Activated CD4-positive, alpha-beta T cell treated with anti-CD3 and anti-CD28 coated beads for 36 hours (primary cell): ENCODE data around the gene BABAM2. TPM values are rescaled to one million over a fixed set of nuclear protein-coding genes. Genes with fewer than 3 reads are reported as not detected.
"Not testable (repeated sequence)": the region's sequence is repeated elsewhere in the genome, so short reads cannot be mapped to it uniquely, and the experiment has no call there.

Source experiments
- ATAC-seq: fragments of 200-7000 bp; cut with Tn5 transposase; one replicate; pipeline ENCODE4 v1.10.0; 2021; ENCODE audit warnings: mild to moderate bottlenecking, moderate library complexity
- CTCF ChIA-PET: fragments of 350-600 bp; sonication (Branson Sonifier 250); formaldehyde crosslinking; loops from one replicate; lab custom pipeline; 2021; ENCODE audit warnings: antibody characterized with exemption; lab: Charles Lee
- POLR2A ChIA-PET: fragments of 350-600 bp; sonication (Branson Sonifier 250); formaldehyde crosslinking; loops from one replicate; lab custom pipeline; 2021; ENCODE audit warnings: antibody characterized with exemption, inconsistent platforms; lab: Charles Lee
- DNase-seq: peaks from one replicate; pipeline ENCODE4 v3.0.0-alpha.2; 2020
- H3K27ac Mint-ChIP-seq: one replicate; pipeline ENCODE4 v1.8.0; 2021; ENCODE audit warnings: mixed read lengths
- H3K27me3 Mint-ChIP-seq: one replicate; pipeline ENCODE4 v1.8.0; 2021; ENCODE audit warnings: mixed read lengths
- H3K36me3 Mint-ChIP-seq: one replicate; pipeline ENCODE4 v1.8.0; 2021; ENCODE audit warnings: low read depth, mixed read lengths
- H3K4me1 Mint-ChIP-seq: one replicate; pipeline ENCODE4 v1.8.0; 2021; ENCODE audit warnings: mixed read lengths
- H3K4me3 Mint-ChIP-seq: one replicate; pipeline ENCODE4 v1.8.0; 2021; ENCODE audit warnings: mild to moderate bottlenecking, moderate library complexity, mixed read lengths
- H3K9me3 Mint-ChIP-seq: one replicate; pipeline ENCODE4 v1.8.0; 2021; ENCODE audit warnings: low read depth, mixed read lengths
- intact Hi-C, 2 experiments: fragments of 100-400 bp; cut with DNase I in 1 of 2; cut with micrococcal nuclease in 1 of 2; formaldehyde crosslinking; loops; one replicate each; pipeline versions ENCODE4 v1.14.2 to v1.15.1; 2022 to 2024; cut with DNase I, micrococcal nuclease
- total RNA-seq, 2 experiments: library from RNA; stranded (reverse); gene quantifications; one replicate each; pipeline ENCODE4 v1.2.3, GENCODE V29; 2021

Gene BABAM2
- total RNA-seq, 2 experiments from 2014 or later = 58.4 to 81.1 TPM

DNA sequence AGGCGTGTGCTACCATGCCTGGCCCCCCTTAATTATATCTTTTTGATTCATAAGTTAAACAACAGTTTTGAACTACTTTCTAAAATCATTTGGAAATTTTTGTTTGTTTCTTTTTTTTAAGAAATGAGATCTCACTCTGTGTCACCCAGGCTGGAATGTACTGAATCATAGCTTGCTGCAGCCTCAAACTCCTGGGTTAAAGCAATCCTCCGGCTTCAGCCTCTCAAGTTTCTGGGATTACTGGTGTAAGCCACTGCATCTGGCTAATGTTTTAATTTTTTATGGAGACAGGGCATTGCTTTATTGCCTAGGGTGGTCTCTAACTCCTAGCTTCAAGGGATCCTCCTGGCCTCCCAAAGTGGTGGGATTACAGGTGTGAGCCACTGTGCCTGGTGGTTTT lies 71.5 kb downstream of the BABAM2 start:
- CTCF ChIA-PET = interaction anchor here (0.6 to 1.0 kb wide), 3 partner anchors 15 to 279 kb away, joined by 3 to 4 read pairs (median 3); no protein-coding TSS in a partner anchor
- H3K4me3 Mint-ChIP-seq = no peak overlapping the region
- DNase-seq (no peak), ATAC-seq (no peak)
- H3K9me3 Mint-ChIP-seq = peaks cover 6% of the 10 kb centered on the region
- H3K27ac Mint-ChIP-seq = no peak overlapping the region
- POLR2A ChIA-PET = interaction anchor here (1.4 kb wide), 1 partner anchor 17 kb away, joined by 5 read pairs; no protein-coding TSS in a partner anchor
- peaks cover 76% of the 10 kb centered on the region for H3K4me1 Mint-ChIP-seq
- H3K36me3 Mint-ChIP-seq = peaks cover 20% of the 10 kb centered on the region
- no peaks in the 10 kb centered on the region for H3K27me3 Mint-ChIP-seq
- intact Hi-C loops = loop anchor here in 1 of 2 experiments (5.0 kb wide), 1 partner anchor 260 kb away; no protein-coding TSS in a partner anchor

DNA sequence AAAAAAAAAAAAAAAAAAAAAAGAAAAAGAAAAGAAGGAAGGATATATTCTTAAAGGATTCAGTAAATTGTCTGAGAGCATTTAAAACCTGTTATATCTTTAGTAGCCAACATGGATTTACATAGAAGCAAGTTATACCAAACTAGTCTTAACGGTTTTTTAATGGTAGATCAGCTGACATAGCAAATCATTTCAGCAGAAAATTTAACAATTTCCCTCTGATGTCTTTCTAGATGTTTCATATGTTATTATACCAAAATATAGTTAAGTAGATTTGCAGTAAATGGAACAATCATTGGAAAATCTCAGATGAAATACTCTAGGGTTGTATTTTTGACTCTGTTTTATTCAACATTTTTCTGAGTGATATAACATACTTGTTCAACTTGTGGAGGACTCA lies 72.9 kb downstream of the BABAM2 start:
- intact Hi-C loops = loop anchor here in 1 of 2 experiments (5.0 kb wide), 1 partner anchor 261 kb away; no protein-coding TSS in a partner anchor
- CTCF ChIA-PET = interaction anchor here (1.5 kb wide), 1 partner anchor 8 kb away, joined by 7 read pairs; no protein-coding TSS in a partner anchor

GRCh38 chr2:27964067-27964466 lies 73.5 kb downstream of the BABAM2 start:
- Mint-ChIP-seq H3K4me1 (peaks cover 66% of the 10 kb centered on the region), H3K27me3 (no peaks in the 10 kb centered on the region), H3K27ac (no peak overlapping the region), H3K36me3 (peaks cover 32% of the 10 kb centered on the region), H3K4me3 (no peak overlapping the region), H3K9me3 (peaks cover 21% of the 10 kb centered on the region)
- no peak for DNase-seq
- ChIA-PET CTCF (no interaction called here), POLR2A (no interaction called here)
- ATAC-seq = no peak
- intact Hi-C loops = loop anchor here in 1 of 2 experiments (5.0 kb wide), 1 partner anchor 262 kb away; no protein-coding TSS in a partner anchor

More for the DNA sequence above, 72.9 kb downstream of the BABAM2 start:
- POLR2A ChIA-PET = no interaction called here
- no peaks in the 10 kb centered on the region for H3K27me3 Mint-ChIP-seq
- no peak for ATAC-seq
- H3K9me3 Mint-ChIP-seq = peaks cover 16% of the 10 kb centered on the region
- H3K36me3 Mint-ChIP-seq = peaks cover 27% of the 10 kb centered on the region
- H3K27ac Mint-ChIP-seq = no peak overlapping the region
- no peak for DNase-seq
- peaks cover 71% of the 10 kb centered on the region for H3K4me1 Mint-ChIP-seq
- no peak overlapping the region for H3K4me3 Mint-ChIP-seq

DNA sequence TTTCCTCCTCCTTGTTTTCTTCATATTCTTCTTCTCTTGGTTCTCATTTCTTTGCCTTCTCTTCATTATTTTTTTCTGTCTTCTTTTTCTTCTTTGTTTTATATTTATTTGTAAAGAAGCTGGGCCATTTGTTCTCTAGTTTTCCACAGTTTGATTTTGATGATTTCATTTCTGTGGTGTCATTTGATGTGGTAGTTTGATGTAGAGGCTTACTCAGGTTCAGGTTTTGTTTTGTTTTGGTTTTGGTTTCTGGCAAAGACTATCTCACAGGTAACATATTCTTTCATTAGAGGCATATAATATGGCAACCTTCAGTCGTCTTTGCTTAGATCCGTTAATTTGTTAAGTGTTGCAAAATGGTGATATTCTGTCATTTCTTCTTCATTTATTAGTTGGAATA lies 75.3 kb downstream of the BABAM2 start:
- peak; percentile 94 for ATAC-seq
- H3K4me1 Mint-ChIP-seq = peaks cover 56% of the 10 kb centered on the region

GRCh38 chr2:27966466-27966865 lies 75.9 kb downstream of the BABAM2 start:
- H3K4me3 Mint-ChIP-seq = no peak overlapping the region
- H3K27me3 Mint-ChIP-seq = no peaks in the 10 kb centered on the region
- ATAC-seq (no peak), DNase-seq (no peak)
- peaks cover 55% of the 10 kb centered on the region for H3K4me1 Mint-ChIP-seq
- intact Hi-C loops = loop anchor here in 1 of 2 experiments (1.0 to 5.0 kb wide), 3 partner anchors 10 to 481 kb away; no protein-coding TSS in a partner anchor
- H3K27ac Mint-ChIP-seq = peak overlapping the region; percentile 17
- peaks cover 25% of the 10 kb centered on the region for H3K9me3 Mint-ChIP-seq
- H3K36me3 Mint-ChIP-seq = peaks cover 37% of the 10 kb centered on the region
- CTCF ChIA-PET = no interaction called here
- POLR2A ChIA-PET = no interaction called here

More for the DNA sequence above, 75.3 kb downstream of the BABAM2 start:
- ChIA-PET CTCF (no interaction called here), POLR2A (interaction anchor here (0.6 to 1.4 kb wide), 2 partner anchors 12 to 652 kb away, joined by 3 to 4 read pairs; no protein-coding TSS in a partner anchor)
- peaks cover 25% of the 10 kb centered on the region for H3K9me3 Mint-ChIP-seq
- peak overlapping the region; percentile 71 for H3K27ac Mint-ChIP-seq
- peak overlapping the region; percentile 16 for H3K4me3 Mint-ChIP-seq
- no peaks in the 10 kb centered on the region for H3K27me3 Mint-ChIP-seq
- DNase-seq = no peak
- H3K36me3 Mint-ChIP-seq = peaks cover 37% of the 10 kb centered on the region
- intact Hi-C loops = loop anchor here in 1 of 2 experiments (1.0 to 5.0 kb wide), 3 partner anchors 10 to 481 kb away; no protein-coding TSS in a partner anchor

GRCh38 chr2:27967076-27967475 lies 76.5 kb downstream of the BABAM2 start:
- Mint-ChIP-seq H3K4me1 (peaks cover 51% of the 10 kb centered on the region), H3K36me3 (peaks cover 37% of the 10 kb centered on the region), H3K27ac (no peak overlapping the region), H3K4me3 (no peak overlapping the region), H3K27me3 (no peaks in the 10 kb centered on the region), H3K9me3 (peaks cover 25% of the 10 kb centered on the region)
- POLR2A ChIA-PET = no interaction called here
- CTCF ChIA-PET = no interaction called here
- DNase-seq (no peak), ATAC-seq (no peak)
- intact Hi-C loops = loop anchor here in 1 of 2 experiments (5.0 kb wide), 1 partner anchor 480 kb away; no protein-coding TSS in a partner anchor

GRCh38 chr2:27968045-27968444 lies 77.5 kb downstream of the BABAM2 start:
- Mint-ChIP-seq H3K4me1 (peaks cover 50% of the 10 kb centered on the region), H3K36me3 (peaks cover 38% of the 10 kb centered on the region), H3K9me3 (peaks cover 25% of the 10 kb centered on the region)
- H3K27me3 Mint-ChIP-seq, CTCF ChIA-PET, ATAC-seq, H3K27ac Mint-ChIP-seq, H3K4me3 Mint-ChIP-seq, DNase-seq: not testable (repeated sequence)
- POLR2A ChIA-PET = interaction anchor here (0.6 kb wide), 1 partner anchor 372 kb away, joined by 3 read pairs; no protein-coding TSS in a partner anchor
- intact Hi-C loops = loop anchor here in 1 of 2 experiments (5.0 kb wide), 1 partner anchor 479 kb away; no protein-coding TSS in a partner anchor

DNA sequence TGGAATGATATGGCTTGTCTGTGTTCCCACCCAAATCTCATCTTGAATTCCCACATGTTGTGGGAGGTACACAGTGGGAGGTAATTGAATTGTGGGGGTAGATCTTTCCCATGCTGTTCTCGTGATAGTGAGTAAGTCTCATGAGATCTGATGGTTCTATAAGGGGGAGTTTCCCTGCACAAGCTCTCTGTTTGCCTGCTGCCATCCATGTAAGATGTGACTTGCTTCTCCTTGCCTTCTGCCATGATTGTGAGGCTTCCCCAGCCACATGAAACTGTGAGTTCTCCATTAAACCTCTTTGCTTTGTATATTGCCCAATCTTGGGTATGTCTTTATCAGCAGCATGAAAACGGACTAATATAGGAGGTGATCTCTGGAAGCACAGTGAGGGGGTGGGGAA lies 78.4 kb downstream of the BABAM2 start:
- ATAC-seq, H3K4me3 Mint-ChIP-seq, DNase-seq, H3K27me3 Mint-ChIP-seq, POLR2A ChIA-PET, H3K27ac Mint-ChIP-seq: not testable (repeated sequence)
- Mint-ChIP-seq H3K9me3 (peaks cover 22% of the 10 kb centered on the region), H3K36me3 (peaks cover 36% of the 10 kb centered on the region), H3K4me1 (peaks cover 55% of the 10 kb centered on the region)
- intact Hi-C loops = loop anchor here in 1 of 2 experiments (5.0 kb wide), 1 partner anchor 478 kb away; no protein-coding TSS in a partner anchor
- CTCF ChIA-PET = interaction anchor here (0.7 kb wide), 1 partner anchor 10 kb away, joined by 4 read pairs; no protein-coding TSS in a partner anchor

- H3K4me1 Mint-ChIP-seq = peaks cover 37% of the 10 kb centered on the region
- H3K27ac Mint-ChIP-seq = no peak overlapping the region
- ATAC-seq = no peak
- peaks cover 16% of the 10 kb centered on the region for H3K9me3 Mint-ChIP-seq
- H3K27me3 Mint-ChIP-seq = no peaks in the 10 kb centered on the region
- H3K36me3 Mint-ChIP-seq = peaks cover 23% of the 10 kb centered on the region
- ChIA-PET CTCF (interaction anchor here (0.7 to 1.9 kb wide), 4 partner anchors 9 to 543 kb away, joined by 3 to 7 read pairs (median 3); no protein-coding TSS in a partner anchor), POLR2A (interaction anchor here (0.6 kb wide), 1 partner anchor 83 kb away, joined by 3 read pairs; no protein-coding TSS in a partner anchor)
- no peak for DNase-seq
- intact Hi-C loops = no loop called here
- no peak overlapping the region for H3K4me3 Mint-ChIP-seq
Observed at GRCh38 chr2:27972311-27972710, 81.8 kb downstream of the BABAM2 start.

- POLR2A ChIA-PET = no interaction called here
- CTCF ChIA-PET = interaction anchor here (0.7 kb wide), 1 partner anchor 177 kb away, joined by 3 read pairs; no protein-coding TSS in a partner anchor
- Mint-ChIP-seq H3K27me3 (no peaks in the 10 kb centered on the region), H3K36me3 (peaks cover 20% of the 10 kb centered on the region), H3K4me3 (no peak overlapping the region), H3K9me3 (peaks cover 9% of the 10 kb centered on the region), H3K27ac (no peak overlapping the region), H3K4me1 (peaks cover 46% of the 10 kb centered on the region)
- ATAC-seq (no peak), DNase-seq (peak; percentile 25)
- intact Hi-C loops = no loop called here
Observed at GRCh38 chr2:27973592-27973991, 83.1 kb downstream of the BABAM2 start.

GRCh38 chr2:27976308-27976707 lies 85.8 kb downstream of the BABAM2 start:
- Mint-ChIP-seq H3K27me3 (no peaks in the 10 kb centered on the region), H3K4me1 (peaks cover 47% of the 10 kb centered on the region), H3K4me3 (no peak overlapping the region), H3K36me3 (peaks cover 12% of the 10 kb centered on the region), H3K27ac (no peak overlapping the region), H3K9me3 (no peaks in the 10 kb centered on the region)
- ChIA-PET CTCF (no interaction called here), POLR2A (no interaction called here)
- DNase-seq = no peak
- no peak for ATAC-seq
- intact Hi-C loops = loop anchor here in 1 of 2 experiments (1.0 to 2.0 kb wide), 2 partner anchors 10 to 16 kb away; no protein-coding TSS in a partner anchor
